ENCODE measurements around the gene NUAK2. TPM values are rescaled to one million over a fixed set of nuclear protein-coding genes. Genes with fewer than 3 reads are reported as not detected.

Gene NUAK2
- total and polyA plus RNA-seq, 4 donors, result 4.2 to 14.1 (median 9.2) TPM

GRCh38 chr1:205260948-205261732 is 60.4 kb downstream of the NUAK2 start:
- no peak overlapping the region for H3K4me3 ChIP-seq
- ATAC-seq (ENCODE audit: insufficient read depth, low FRiP score), result no peak

DNA sequence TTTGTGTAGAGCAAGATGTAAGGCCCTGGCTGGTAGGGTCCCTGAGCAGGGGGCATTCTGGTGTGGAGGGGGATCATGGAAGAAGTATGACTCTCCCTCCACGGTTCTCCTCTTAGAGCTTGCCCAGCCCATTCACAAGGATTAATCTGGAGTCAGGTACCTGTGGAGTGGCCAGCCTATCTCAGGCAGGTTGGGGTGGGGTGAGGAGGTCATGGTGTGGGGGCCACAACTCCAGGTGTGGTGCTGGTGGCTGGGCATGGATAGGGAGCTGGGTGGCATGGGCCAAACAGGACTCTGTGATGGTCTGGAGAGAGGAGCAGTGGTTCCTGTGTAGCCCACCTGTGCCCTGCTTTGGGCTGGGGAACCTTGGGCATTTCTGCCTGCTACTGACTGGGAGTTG is 61.5 kb downstream of the NUAK2 start:
- WGBS, 2 donors, result 67% methylated on average over 1 of the region's 1 CpG
- DNase-seq, result no peak
- no peak overlapping the region for H3K4me3 ChIP-seq
- H3K27ac ChIP-seq (ENCODE audit: low read depth in 1 of 2, low read length in 1 of 2), result peak overlapping the region in 1 of 2 donors; percentile 20
- H3K4me1 ChIP-seq (ENCODE audit: control insufficient read depth in 5 of 5, insufficient read depth in 5 of 5, low read length in 5 of 5), result peaks cover 0 to 30% (median 17%) of the 10 kb centered on the region in 5 donors
- no peak for ATAC-seq (ENCODE audit: insufficient read depth, low FRiP score)
- TF ChIP-seq, protein P1, sequence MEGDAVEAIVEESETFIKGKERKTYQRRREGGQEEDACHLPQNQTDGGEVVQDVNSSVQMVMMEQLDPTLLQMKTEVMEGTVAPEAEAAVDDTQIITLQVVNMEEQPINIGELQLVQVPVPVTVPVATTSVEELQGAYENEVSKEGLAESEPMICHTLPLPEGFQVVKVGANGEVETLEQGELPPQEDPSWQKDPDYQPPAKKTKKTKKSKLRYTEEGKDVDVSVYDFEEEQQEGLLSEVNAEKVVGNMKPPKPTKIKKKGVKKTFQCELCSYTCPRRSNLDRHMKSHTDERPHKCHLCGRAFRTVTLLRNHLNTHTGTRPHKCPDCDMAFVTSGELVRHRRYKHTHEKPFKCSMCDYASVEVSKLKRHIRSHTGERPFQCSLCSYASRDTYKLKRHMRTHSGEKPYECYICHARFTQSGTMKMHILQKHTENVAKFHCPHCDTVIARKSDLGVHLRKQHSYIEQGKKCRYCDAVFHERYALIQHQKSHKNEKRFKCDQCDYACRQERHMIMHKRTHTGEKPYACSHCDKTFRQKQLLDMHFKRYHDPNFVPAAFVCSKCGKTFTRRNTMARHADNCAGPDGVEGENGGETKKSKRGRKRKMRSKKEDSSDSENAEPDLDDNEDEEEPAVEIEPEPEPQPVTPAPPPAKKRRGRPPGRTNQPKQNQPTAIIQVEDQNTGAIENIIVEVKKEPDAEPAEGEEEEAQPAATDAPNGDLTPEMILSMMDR (IDR thresholded peaks at IDR 0.05; ENCODE audit: control extremely low read depth, extremely low read depth), result no peak
- no peaks in the 10 kb centered on the region for H3K36me3 ChIP-seq (ENCODE audit: control insufficient read depth in 4 of 4, insufficient read depth in 4 of 4, low read length in 4 of 4)
- no peak overlapping the region for H3K9ac ChIP-seq (ENCODE audit: insufficient read depth in 1 of 2, low read length in 2 of 2)
- H3K27me3 ChIP-seq (ENCODE audit: control insufficient read depth in 3 of 3, insufficient read depth in 3 of 3, low read length in 2 of 3), result no peaks in the 10 kb centered on the region
- no peaks in the 10 kb centered on the region for H3K9me3 ChIP-seq (ENCODE audit: control insufficient read depth in 4 of 4, insufficient read depth in 3 of 4, low read length in 3 of 4)

More at GRCh38 chr1:205260948-205261732, 60.4 kb downstream of the NUAK2 start:
- Histone ChIP-seq H3K36me3 (ENCODE audit: control insufficient read depth in 4 of 4, insufficient read depth in 4 of 4, low read length in 4 of 4) (no peaks in the 10 kb centered on the region), H3K9me3 (ENCODE audit: control insufficient read depth in 4 of 4, insufficient read depth in 3 of 4, low read length in 3 of 4) (no peaks in the 10 kb centered on the region), H3K4me1 (ENCODE audit: control insufficient read depth in 5 of 5, insufficient read depth in 5 of 5, low read length in 5 of 5) (peaks cover 0 to 21% (median 16%) of the 10 kb centered on the region in 5 donors), H3K27me3 (ENCODE audit: control insufficient read depth in 3 of 3, insufficient read depth in 3 of 3, low read length in 2 of 3) (no peaks in the 10 kb centered on the region), H3K27ac (ENCODE audit: low read depth in 1 of 2, low read length in 1 of 2) (no peak overlapping the region), H3K9ac (ENCODE audit: insufficient read depth in 1 of 2, low read length in 2 of 2) (no peak overlapping the region)
- DNase-seq, result no peak
- TF ChIP-seq, protein P1 (IDR thresholded peaks at IDR 0.05; ENCODE audit: control extremely low read depth, extremely low read depth), result no peak
- 36 to 43% methylated on average over 8 of the region's 8 CpGs for WGBS, 2 donors

DNA sequence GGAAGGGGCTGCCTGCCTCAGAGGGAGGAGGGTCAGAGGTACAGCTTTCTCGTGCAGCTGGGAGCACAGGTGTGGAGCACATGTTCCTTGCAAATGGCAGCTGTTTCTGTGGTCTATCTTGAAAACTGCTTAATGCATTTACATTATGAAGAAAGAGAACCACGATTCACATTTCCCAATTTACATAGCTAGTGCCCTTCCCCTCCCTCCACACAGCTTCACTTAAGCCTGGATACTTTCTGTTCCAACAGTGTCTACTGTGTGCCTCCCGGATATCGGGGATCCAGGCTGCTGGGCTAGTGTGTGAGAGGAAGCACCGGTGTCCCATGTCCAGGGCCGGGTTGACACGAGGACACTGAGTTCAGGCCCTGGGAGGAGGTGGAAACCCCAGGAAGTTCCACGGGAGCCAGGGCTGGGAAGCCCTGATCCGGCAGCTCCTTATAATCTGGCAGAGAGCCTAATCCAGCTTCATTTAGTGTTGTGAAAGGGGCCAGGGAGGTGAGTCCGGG is 62.2 kb downstream of the NUAK2 start:
- TF ChIP-seq, protein P1 (IDR thresholded peaks at IDR 0.05; ENCODE audit: control extremely low read depth, extremely low read depth), result no peak
- 32 to 52% methylated on average over 10 of the region's 10 CpGs for WGBS, 2 donors
- no peak overlapping the region for H3K9ac ChIP-seq (ENCODE audit: insufficient read depth in 1 of 2, low read length in 2 of 2)
- H3K27me3 ChIP-seq (ENCODE audit: control insufficient read depth in 3 of 3, insufficient read depth in 3 of 3, low read length in 2 of 3), result no peaks in the 10 kb centered on the region
- H3K4me3 ChIP-seq, result no peak overlapping the region
- peaks cover 0 to 30% (median 17%) of the 10 kb centered on the region in 5 donors for H3K4me1 ChIP-seq (ENCODE audit: control insufficient read depth in 5 of 5, insufficient read depth in 5 of 5, low read length in 5 of 5)
- H3K27ac ChIP-seq (ENCODE audit: low read depth in 1 of 2, low read length in 1 of 2), result peak overlapping the region in 1 of 2 donors; percentile 27
- no peaks in the 10 kb centered on the region for H3K9me3 ChIP-seq (ENCODE audit: control insufficient read depth in 4 of 4, insufficient read depth in 3 of 4, low read length in 3 of 4)
- DNase-seq (peak in 1 of 3 donors; percentile 40), ATAC-seq (ENCODE audit: insufficient read depth, low FRiP score) (no peak)
- H3K36me3 ChIP-seq (ENCODE audit: control insufficient read depth in 4 of 4, insufficient read depth in 4 of 4, low read length in 4 of 4), result no peaks in the 10 kb centered on the region
